Caki2 (cell line): ENCODE results near the gene DMRT3. TPM values are rescaled to one million over a fixed set of nuclear protein-coding genes. Genes with fewer than 3 reads are reported as not detected.

Source experiments
- DNase-seq: peaks from one replicate; pipeline ENCODE4 v3.0.0-alpha.2; 2015; ENCODE audit warnings: low read depth
- in situ Hi-C: cut with HindIII; loops from 2 replicates; pipeline ENCODE4 v1.10.0; 2016; ENCODE audit warnings: low sequenced_read_pairs, low pct_unique_long_range_greater_than_20kb, mixed read lengths
- total RNA-seq: library from RNA; depleted of rRNA; stranded (reverse); fragments of >200 nt; shearing (Covaris generic); gene quantifications from 2 replicates; pipeline ENCODE4 v1.2.3, GENCODE V29; 2014; ENCODE audit warnings: low replicate concordance

The DMRT3 gene
- total RNA-seq, 1 experiment from 2014 or later, result not detected

DNA sequence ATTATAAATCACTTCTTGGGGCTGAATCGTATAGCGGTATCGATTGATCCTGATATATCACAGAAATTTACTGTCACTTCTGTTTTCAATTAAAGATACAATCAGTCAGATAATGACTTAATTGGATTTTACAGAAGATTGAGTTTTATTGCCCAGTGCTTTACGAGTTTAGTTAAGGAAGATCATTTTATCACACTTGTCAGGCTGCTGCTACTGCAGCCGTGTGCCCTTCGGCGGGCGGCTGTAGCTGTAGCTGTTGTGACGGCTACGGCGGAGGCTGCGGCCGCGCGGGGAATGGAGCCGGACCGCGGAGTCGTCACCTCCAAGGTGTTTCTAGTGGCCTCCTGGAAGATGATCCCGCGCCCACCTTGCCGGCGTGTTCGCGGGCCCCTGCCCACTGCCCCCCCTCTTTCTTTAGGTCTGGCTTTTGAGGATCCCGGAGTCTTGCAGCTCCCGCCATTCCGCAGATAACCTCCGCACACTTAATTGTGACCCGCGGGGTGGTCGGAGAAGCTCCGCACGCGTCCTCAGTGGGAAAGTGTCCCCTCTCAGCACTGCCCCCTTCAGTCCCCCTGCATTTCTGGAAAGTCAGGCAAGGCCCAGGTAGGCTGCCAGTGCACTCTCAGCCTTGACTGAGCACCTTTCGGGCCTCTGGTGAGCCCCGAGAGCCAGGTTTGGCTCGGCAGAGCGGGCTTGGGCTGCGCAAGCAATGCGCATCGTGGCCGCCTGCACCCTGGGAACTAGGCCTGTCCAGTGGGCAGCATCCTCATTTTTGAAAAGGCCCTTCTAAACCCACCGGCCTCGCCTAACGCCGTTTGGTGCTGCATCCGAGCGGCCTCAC, 6.9 kb upstream of the DMRT3 start:
- DNase-seq, result no peak
- in situ Hi-C loops, result no loop called here

DNA sequence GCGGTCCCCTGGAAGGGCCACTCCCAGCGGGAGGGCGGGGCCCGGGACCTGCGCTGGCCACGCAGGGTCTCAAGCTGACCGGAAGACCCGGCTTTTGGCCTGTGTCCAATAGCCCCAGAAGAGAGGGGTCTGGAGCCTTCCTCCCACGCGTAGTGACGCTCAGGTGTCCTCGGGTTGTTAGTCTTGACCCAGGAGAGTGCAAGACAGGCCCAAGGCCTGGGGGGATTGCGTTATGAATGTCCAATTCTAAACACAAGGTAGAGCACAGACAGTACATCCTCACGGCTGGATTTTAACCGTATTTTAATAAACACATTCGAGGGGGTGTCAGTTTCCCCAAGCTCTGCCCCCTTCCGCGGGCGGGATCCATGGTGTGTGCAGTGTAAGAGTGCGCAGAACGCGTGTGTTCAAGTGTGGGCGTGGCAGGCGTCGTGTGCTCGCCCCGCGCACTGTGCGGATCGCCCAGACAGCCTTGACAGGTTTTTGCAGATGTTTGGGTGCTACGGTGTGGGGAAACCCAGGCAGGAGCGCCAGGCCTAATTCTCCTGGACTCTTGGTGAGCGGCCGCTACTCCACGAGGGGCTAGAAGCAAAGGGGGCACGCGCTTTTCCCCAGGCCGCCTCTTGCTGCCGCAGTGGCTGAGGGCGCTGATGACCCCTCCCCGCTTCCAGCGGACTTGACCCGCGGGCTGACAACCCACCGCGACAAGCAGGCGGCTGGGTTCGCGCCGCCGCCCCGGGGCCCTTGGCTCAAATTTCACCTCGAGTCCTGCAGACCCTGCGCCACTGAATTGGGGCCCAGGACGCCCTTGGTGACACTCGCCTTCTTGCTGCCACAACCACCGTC, 6.1 kb upstream of the DMRT3 start:
- in situ Hi-C loops, result no loop called here
- no peak for DNase-seq

- DNase-seq, result no peak
- in situ Hi-C loops, result no loop called here
These were observed 4.5 kb upstream of the DMRT3 start for GRCh38 chr9:971901-972500.

DNA sequence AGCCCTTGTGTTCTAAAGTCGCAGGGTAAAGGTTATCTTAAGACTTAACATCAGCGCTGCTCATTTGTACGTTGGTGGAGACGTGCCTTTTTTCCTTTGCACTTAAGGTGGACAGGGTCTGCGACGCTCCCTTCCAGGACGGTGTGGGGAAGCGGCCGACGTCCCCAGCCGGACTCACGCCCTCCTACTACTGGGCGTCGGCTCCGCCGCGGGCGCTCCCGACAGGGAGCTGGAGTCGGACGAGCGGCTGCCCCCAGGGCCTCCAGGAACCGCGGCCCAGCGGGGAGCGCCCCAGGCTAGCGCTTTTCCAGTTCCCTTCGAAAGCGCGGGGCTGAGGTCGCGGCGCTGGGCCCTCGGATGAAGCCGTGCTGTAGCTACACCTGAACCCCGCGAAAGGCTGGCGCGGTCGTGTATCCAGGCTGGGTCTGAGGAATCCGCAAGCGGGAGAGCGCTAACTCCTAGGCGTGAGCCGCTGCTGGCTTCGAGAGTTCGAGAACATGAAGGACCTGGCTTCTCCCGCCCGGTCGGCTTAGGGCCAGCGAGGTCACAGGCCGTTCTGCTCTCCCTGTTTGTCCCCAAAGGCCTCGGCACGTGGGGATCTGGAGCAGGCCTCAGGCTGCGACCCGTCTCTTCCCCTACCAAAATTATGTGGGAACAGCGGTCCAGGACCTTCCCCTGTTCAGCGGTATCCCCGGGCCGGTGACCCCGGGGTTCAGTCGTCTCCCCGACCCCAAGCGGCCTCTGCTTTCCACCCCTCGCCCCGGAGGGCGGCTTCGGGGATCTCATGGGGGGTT, 3.8 kb upstream of the DMRT3 start:
- DNase-seq, result no peak
- in situ Hi-C loops, result no loop called here

DNA sequence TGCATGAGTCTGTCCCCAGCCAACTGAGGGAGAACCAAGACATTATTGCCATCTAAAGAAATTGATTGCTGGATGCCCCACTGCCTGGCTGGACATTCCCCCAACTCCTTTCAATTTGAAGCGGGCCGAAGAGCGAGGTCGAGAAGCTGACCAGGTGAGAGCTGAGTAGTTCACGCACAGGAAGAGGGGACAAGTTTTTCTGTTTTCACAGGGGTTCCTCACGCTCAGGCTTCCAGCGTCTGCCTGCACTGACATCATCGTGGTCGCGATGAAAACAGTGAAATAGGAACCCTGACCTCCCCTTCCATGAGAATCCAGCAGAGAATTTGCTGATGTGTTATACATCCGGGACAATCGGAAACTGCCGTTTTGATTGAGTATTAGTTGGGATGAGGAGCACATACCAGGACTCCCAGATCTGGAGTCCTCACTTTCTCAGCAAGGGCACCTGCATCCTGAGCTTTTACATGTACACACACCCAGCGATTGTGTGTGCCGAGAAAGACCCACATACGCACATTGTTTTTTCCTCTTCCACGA, 3.1 kb upstream of the DMRT3 start:
- in situ Hi-C loops, result no loop called here
- no peak for DNase-seq

DNA sequence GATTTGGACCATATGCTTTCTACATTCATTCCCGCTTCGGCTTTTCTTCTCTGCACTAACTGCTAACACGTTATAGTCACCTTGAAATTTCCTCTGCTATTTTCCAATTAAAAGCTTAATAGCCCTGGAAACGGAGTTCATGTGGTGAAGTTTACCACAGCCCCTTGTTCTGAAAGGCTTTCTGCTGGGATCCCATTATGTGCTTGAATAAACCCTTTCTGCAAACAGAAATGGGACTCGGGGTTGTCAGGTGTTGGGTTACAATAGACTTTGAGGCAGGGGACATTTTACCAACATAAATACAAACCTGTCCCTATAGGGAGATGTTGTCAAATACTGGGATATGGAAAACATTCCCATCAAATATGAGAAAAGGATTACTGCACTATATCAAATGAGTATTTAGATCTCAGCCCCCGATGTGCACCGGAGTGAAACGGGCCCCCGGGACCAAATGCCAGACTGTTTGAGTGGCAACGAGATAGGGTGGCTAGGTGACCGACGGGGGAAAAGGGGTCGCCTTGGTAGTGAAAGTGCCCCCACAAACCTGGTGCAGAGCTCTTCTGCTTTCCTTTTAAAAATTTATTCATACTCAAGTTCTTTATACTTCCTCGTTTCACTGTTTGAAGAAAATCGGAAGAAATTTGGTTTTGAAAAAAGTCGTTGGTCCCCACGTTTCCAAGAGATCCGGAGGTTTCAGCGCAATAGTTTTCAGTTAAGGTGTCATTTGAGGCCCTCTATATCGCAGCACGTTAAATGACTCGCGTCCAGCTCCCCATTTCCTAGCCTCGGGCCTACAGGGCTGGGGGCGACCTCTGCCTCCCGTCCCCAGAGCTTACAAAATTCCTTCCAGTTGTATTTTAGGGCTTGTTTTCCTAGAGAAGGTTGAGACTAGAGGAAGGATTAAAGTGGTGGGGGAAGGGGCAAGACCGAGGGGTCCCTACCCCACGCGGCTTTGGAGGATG, 2.1 kb upstream of the DMRT3 start:
- no peak for DNase-seq
- in situ Hi-C loops, result no loop called here

GRCh38 chr9:974996-975739, 1.3 kb upstream of the DMRT3 start:
- in situ Hi-C loops, result no loop called here
- DNase-seq, result no peak

DNA sequence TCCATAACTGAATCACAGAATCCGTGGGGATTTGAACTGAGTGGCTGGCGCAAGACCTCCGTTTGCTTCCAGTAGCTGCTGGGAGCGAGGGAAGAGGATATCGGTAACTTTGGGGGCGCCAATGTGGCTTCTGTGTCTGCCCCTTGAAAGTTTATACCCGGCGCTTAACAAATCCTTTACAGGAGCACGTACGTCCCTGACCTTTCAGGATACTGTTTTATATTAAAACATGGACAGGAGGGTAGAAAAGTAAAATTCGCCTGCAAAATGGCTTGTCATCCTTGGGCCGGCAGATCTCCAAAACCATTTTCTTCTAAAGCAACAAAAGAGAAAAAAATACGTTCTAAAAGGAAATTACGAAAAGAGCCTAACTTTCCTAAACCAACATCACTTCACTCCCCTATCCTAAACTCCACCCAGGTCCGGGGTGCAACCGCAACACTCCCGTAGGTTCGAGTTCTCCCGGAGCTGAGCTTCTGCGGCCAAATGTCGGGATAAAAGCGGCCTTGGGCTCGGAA, 656 bp upstream of the DMRT3 start:
- in situ Hi-C loops, result no loop called here
- no peak for DNase-seq

- no peak for DNase-seq
- in situ Hi-C loops, result no loop called here
These were observed 735 bp downstream of the DMRT3 start for GRCh38 chr9:976943-977837.

DNA sequence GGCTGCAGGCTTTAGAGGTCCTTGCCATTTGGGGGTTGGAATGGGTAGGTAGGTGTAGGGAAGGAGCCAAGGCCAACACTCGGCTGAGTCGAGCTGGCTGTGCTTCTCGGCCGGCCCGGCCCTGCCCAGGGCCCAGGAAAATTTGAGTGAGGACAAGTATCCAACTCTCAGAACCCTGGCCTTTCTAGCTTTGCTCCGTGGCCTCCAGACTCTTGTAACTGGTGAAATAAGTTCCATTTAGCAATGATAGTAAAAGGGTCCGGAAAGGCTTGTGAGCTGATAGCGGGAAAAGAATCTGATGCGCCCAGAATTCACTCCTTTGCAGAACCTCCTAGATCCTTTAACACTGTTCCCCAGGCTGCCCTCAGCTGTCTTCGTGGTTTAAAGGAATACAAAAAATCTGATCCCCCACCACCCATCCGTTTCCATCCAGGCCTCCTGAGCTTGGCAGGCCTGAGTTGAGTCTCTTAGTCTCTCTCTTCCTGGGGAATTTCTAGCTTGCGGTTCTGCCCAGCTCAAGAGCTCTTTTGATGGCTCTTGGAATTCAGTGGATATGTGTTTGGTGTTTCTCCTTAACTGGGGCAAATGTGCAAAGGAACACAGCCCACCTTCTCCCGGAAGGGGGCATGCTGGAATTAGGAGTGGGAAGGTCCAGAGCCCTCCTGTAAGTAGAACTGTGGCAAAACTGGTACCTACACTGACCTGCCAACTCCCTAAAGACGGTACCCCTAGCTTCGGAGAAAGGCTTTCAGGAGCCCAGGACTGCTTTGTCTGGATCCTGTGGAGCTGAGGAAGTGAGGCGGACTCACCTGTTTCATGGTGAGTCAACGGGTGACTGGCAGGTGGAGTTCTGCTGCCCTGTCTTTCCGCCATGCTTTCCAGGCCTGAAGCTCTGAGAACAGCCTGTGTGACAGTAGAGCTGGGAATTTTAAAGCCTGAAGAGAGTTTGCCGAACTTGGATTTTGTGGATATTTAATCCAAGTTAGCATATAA, 1.7 kb downstream of the DMRT3 start:
- in situ Hi-C loops, result no loop called here
- DNase-seq, result no peak

DNA sequence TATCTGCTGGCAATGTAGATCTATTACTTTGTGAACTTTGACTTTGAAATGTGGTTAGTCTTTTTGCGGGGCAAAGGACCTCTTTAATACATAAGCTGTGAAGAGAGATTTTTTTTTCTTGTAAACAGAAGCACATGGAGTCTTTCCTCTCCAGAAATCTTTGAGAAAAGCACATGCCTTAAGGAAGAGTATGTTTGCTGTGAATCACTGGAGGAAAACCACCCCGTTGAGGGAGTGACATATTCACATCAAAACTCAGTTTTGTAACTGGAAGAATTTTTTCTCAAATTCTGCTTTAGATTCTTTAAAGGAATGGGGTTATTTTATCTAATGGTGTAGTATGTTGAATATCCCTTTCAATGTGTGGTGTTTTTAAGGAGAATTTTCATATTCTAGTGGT, 3.5 kb downstream of the DMRT3 start:
- in situ Hi-C loops, result no loop called here
- no peak for DNase-seq

- in situ Hi-C loops, result no loop called here
These were observed 4.2 kb downstream of the DMRT3 start for GRCh38 chr9:980640-981039.

GRCh38 chr9:981491-981898, 5.0 kb downstream of the DMRT3 start:
- in situ Hi-C loops, result no loop called here
- no peak for DNase-seq

More at GRCh38 chr9:980640-981039, 4.2 kb downstream of the DMRT3 start:
- no peak for DNase-seq
